Activated naive CD8-positive, alpha-beta T cell (primary cell): ENCODE measurements around the gene REPIN1.

ENCODE experiments used
- H3K27ac Mint-ChIP-seq: one replicate; pipeline ENCODE4 v1.8.0; 2021; ENCODE audit warnings: mixed read lengths
- H3K27me3 Mint-ChIP-seq: one replicate; pipeline ENCODE4 v1.8.0; 2021; ENCODE audit warnings: mixed read lengths
- H3K36me3 Mint-ChIP-seq: one replicate; pipeline ENCODE4 v1.8.0; 2021; ENCODE audit warnings: mixed read lengths
- H3K4me1 Mint-ChIP-seq: one replicate; pipeline ENCODE4 v1.8.0; 2021; ENCODE audit warnings: low read depth, mixed read lengths
- H3K4me3 Mint-ChIP-seq: one replicate; pipeline ENCODE4 v1.8.0; 2021; ENCODE audit warnings: mild to moderate bottlenecking, mixed read lengths
- H3K9me3 Mint-ChIP-seq: one replicate; pipeline ENCODE4 v1.8.0; 2021; ENCODE audit warnings: low read depth, mixed read lengths

Gene REPIN1

DNA sequence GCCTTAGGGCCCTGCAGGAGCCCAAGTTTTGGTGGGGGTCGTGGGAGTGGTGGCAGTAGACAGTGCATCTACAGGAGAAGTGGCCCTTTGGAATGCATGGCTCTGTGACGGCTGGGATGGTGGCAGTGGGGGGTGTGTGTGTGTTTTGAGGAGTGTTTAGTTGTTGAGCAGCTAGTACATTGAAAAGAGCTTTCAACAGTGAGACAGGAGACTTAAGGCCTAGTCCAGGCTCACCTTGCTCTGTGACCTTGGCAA, 37.6 kb downstream of the REPIN1 start:
- Mint-ChIP-seq H3K27me3 (no peaks in the 10 kb centered on the region), H3K36me3 (peaks cover 2% of the 10 kb centered on the region), H3K4me1 (peaks cover 36% of the 10 kb centered on the region), H3K27ac (peak overlapping the region; percentile 98), H3K4me3 (peak overlapping the region; percentile 94), H3K9me3 (no peaks in the 10 kb centered on the region)

DNA sequence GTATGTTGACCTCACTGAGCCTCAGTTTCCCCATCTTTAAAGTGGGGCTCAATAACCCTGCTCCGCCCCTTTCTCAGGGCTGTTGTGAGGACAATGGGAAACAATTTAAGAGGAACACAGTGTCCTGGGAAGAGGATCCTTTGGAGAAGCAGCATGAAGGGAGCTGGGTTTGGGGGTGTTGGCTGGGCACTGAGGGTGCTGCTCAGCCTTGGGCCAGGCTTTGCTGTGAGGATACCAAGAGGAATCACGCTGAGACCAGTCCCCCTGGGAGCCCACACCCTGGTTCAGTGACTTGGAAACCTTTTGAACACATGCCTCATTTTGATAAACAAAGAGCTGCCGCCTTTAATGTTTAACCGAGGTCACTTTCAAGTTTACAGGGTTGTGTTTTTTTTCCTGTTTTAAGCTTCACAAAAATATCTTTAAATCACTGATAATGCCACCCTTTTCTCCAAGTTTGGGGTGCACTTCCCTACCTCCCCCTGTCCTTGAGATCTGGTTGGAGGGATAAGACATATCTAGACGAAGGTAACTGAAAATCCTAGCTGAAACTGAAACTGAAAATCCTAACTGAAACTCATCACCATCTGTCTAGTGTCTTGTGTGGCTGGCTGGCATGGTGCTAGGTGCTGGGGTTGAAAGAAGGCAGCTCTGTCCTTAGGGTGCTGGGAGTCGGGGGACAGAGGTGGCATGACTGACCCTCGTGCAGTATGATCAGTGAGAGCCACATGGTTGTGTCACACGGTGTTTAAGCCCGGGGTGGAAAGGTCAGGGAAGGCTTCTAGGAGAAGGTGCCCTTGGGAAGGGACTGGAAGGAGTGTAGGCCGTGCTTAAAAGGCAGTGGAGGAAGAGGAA, 38.2 kb downstream of the REPIN1 start:
- H3K36me3 Mint-ChIP-seq, result peaks cover 2% of the 10 kb centered on the region
- peak overlapping the region; percentile 94 for H3K4me3 Mint-ChIP-seq
- H3K9me3 Mint-ChIP-seq, result no peaks in the 10 kb centered on the region
- H3K27ac Mint-ChIP-seq, result peak overlapping the region; percentile 98
- no peaks in the 10 kb centered on the region for H3K27me3 Mint-ChIP-seq
- H3K4me1 Mint-ChIP-seq, result peaks cover 34% of the 10 kb centered on the region

- Mint-ChIP-seq H3K36me3 (peaks cover 2% of the 10 kb centered on the region), H3K9me3 (no peaks in the 10 kb centered on the region), H3K4me1 (peaks cover 34% of the 10 kb centered on the region), H3K4me3 (no peak overlapping the region), H3K27ac (no peak overlapping the region), H3K27me3 (no peaks in the 10 kb centered on the region)
Observed at GRCh38 chr7:150407588-150408392, 39.2 kb downstream of the REPIN1 start.

DNA sequence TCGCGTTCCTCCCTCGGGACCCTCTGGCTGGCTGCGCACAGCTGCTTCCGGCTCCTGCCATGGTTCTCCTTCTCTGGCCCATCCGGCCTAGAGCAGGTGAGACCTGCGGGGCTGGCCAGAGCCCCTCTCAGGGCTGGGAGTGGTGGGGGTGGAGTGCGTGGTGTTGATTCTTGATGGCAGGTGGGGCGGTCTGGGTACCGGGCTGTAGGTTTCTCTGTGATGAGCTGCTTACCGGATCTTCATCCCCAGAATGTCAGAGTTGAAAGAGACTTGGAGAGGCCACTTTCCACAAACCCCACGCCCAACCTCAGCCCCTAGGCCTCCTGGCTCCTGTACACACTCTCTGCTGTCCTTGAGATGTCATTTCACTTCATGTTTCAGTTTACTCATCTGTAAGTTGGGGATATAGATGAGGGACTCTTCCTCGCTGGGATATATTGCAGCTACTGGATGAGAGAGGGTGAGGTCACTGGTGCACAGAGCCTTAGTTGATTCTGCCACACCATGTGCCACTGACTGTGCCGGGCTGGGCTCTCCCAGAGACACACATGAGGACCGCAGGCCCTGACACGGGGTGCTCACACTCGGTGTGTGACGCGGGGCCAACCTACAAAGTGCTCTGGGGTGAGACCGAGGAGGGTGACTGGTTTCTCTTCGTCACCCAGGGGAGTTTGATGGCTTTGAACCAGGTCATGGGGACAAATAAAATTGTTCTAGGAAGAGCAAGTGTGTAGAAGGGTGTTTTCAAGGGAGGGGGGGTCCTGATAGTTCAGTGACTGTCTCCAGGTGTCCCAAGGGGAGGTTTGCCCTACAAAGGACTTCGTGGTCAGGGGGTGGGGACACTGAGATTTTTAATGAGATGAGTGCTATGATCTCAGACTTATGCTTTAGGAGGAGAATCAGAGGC, 40.0 kb downstream of the REPIN1 start:
- no peaks in the 10 kb centered on the region for H3K27me3 Mint-ChIP-seq

GRCh38 chr7:150409300-150410030, 40.8 kb downstream of the REPIN1 start:
- Mint-ChIP-seq H3K27me3 (no peaks in the 10 kb centered on the region), H3K9me3 (no peaks in the 10 kb centered on the region), H3K27ac (peak overlapping the region; percentile 58), H3K4me1 (peaks cover 26% of the 10 kb centered on the region), H3K4me3 (no peak overlapping the region), H3K36me3 (peaks cover 2% of the 10 kb centered on the region)

More for the DNA sequence above, 40.0 kb downstream of the REPIN1 start:
- Mint-ChIP-seq H3K36me3 (peaks cover 2% of the 10 kb centered on the region), H3K9me3 (no peaks in the 10 kb centered on the region), H3K4me3 (peak overlapping the region; percentile 6), H3K27ac (peak overlapping the region; percentile 58), H3K4me1 (peaks cover 31% of the 10 kb centered on the region)

- no peaks in the 10 kb centered on the region for H3K27me3 Mint-ChIP-seq
- peaks cover 2% of the 10 kb centered on the region for H3K36me3 Mint-ChIP-seq
- peaks cover 24% of the 10 kb centered on the region for H3K4me1 Mint-ChIP-seq
- H3K4me3 Mint-ChIP-seq, result no peak overlapping the region
- H3K27ac Mint-ChIP-seq, result no peak overlapping the region
- H3K9me3 Mint-ChIP-seq, result no peaks in the 10 kb centered on the region
Observed at GRCh38 chr7:150410131-150410530, 41.5 kb downstream of the REPIN1 start.

DNA sequence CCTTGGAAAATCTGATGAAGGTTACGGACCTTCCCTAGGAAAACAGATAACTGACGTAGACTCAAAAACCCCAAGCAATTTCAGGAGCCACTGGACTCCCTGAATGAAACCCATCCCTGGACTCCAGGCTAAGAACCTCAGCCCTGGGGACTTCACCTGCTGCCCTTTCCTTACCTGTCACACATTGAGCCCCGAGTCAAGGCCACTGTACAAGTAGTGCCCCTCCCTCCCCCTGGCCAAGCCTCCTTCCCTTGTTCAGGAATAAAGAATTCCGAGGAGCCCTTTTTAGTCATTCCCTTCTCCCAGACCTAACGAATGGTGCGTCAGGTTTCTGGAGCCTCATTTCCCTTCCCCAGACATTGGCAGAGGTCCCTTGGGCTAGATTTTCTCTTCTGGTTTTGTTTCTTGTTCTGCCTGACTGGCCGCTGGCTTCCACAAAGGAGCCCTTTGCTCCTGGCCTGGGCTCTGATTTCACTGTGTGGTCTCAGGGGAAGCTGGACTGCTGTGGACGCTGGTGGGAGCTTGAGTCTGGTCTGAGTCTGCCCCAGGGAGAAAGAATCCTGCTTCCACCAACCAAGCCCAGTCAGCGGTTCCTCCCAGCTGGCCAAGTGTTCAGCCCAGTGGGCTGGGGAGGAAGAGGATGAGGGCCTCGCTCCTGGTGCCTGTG, 42.2 kb downstream of the REPIN1 start:
- H3K9me3 Mint-ChIP-seq, result no peaks in the 10 kb centered on the region
- H3K27ac Mint-ChIP-seq, result peak overlapping the region; percentile 12
- H3K4me1 Mint-ChIP-seq, result peaks cover 20% of the 10 kb centered on the region
- H3K27me3 Mint-ChIP-seq, result no peaks in the 10 kb centered on the region
- H3K36me3 Mint-ChIP-seq, result peaks cover 2% of the 10 kb centered on the region
- H3K4me3 Mint-ChIP-seq, result no peak overlapping the region

- Mint-ChIP-seq H3K4me1 (peaks cover 12% of the 10 kb centered on the region), H3K4me3 (no peak overlapping the region), H3K36me3 (peaks cover 2% of the 10 kb centered on the region), H3K27ac (no peak overlapping the region), H3K9me3 (no peaks in the 10 kb centered on the region), H3K27me3 (no peaks in the 10 kb centered on the region)
Observed at GRCh38 chr7:150411606-150412005, 43.0 kb downstream of the REPIN1 start.

- Mint-ChIP-seq H3K4me1 (peaks cover 8% of the 10 kb centered on the region), H3K4me3 (no peak overlapping the region), H3K27ac (no peak overlapping the region), H3K36me3 (peaks cover 2% of the 10 kb centered on the region), H3K9me3 (no peaks in the 10 kb centered on the region), H3K27me3 (no peaks in the 10 kb centered on the region)
Observed at GRCh38 chr7:150412016-150412415, 43.4 kb downstream of the REPIN1 start.

- Mint-ChIP-seq H3K9me3 (no peaks in the 10 kb centered on the region), H3K27me3 (no peaks in the 10 kb centered on the region), H3K4me1 (peaks cover 5% of the 10 kb centered on the region), H3K4me3 (no peak overlapping the region), H3K27ac (no peak overlapping the region), H3K36me3 (no peaks in the 10 kb centered on the region)
Observed at GRCh38 chr7:150412518-150413488, 44.2 kb downstream of the REPIN1 start.

DNA sequence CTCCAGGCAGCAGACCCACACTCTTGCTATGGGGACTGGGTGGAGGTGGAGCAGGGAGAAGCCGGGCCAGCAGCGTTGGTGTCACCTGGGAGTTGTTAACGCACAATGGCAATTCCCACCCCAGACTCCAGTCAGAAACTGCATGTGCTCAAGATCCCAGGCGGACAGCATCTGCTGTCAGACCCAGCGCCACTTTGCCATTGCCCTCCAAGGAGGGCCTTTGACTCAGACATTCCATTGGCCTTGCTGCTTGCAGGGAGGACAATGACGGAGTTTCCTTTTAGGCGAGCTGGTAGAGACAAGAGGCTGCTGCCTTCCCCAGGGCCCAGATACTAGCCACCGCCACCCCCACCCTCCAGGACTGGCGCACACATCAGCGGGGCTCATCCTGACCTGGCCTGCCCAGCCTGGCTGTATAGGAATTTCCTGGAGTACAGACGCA, 45.0 kb downstream of the REPIN1 start:
- Mint-ChIP-seq H3K4me1 (peaks cover 3% of the 10 kb centered on the region), H3K9me3 (no peaks in the 10 kb centered on the region), H3K27me3 (no peaks in the 10 kb centered on the region), H3K27ac (no peak overlapping the region), H3K36me3 (no peaks in the 10 kb centered on the region), H3K4me3 (no peak overlapping the region)

DNA sequence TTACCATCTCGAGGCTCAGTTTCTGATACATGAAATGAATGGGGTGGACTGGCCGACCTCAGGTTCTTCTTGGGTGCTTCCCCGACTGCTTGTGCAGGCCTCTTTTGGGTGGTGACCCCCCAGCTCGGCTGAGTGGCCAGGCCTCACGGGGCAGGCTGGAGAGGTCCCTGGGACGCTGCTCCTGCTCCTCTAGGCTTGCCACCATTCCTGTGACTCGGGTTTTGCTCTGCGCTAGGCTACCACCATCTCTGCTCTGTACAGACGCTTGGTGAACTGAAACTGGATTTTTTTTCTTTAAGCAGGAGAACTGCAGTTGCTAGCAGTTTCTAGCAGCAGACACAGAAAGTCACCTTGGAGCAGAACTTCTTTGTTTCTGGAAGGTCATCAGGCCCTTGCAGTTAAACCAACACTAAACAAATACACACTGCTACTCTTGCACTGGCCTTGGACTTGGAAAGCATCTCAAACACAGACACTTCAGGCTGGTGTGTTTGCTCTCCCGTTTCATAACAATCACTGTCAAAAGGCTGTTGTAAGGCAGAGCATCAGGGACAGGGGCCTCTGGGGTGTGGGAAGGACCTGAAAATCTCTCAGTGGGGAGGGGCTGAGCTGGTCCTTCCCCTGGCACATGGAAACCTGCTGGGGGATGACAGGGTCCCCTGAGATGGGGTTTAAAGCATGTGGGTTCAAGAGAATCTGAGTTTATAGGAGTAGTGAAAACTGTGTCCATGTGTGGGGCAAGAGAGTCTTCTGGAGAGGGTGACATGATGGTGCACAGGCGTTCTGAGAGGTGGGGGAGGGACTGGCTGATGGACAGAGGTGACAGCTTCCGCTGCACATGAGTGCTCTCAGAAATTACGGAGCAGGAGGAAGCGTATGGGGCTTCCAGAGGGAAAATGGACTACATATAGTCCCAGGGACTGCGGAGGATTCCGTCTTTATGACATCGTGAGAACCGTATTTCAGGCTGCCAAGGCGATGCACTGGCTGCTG, 46.8 kb downstream of the REPIN1 start:
- Mint-ChIP-seq H3K27me3 (no peaks in the 10 kb centered on the region), H3K4me1 (no peaks in the 10 kb centered on the region), H3K4me3 (no peak overlapping the region), H3K9me3 (no peaks in the 10 kb centered on the region), H3K27ac (no peak overlapping the region), H3K36me3 (no peaks in the 10 kb centered on the region)
